ENCODE results near the gene DIRAS2.
A peak's percentile ranks its signal among the peaks of the same experiment; 100 is the strongest.
"Not testable (repeated sequence)": the region's sequence is repeated elsewhere in the genome, so short reads cannot be mapped to it uniquely, and the experiment has no call there.

The DIRAS2 gene, protein sequence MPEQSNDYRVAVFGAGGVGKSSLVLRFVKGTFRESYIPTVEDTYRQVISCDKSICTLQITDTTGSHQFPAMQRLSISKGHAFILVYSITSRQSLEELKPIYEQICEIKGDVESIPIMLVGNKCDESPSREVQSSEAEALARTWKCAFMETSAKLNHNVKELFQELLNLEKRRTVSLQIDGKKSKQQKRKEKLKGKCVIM

DNA sequence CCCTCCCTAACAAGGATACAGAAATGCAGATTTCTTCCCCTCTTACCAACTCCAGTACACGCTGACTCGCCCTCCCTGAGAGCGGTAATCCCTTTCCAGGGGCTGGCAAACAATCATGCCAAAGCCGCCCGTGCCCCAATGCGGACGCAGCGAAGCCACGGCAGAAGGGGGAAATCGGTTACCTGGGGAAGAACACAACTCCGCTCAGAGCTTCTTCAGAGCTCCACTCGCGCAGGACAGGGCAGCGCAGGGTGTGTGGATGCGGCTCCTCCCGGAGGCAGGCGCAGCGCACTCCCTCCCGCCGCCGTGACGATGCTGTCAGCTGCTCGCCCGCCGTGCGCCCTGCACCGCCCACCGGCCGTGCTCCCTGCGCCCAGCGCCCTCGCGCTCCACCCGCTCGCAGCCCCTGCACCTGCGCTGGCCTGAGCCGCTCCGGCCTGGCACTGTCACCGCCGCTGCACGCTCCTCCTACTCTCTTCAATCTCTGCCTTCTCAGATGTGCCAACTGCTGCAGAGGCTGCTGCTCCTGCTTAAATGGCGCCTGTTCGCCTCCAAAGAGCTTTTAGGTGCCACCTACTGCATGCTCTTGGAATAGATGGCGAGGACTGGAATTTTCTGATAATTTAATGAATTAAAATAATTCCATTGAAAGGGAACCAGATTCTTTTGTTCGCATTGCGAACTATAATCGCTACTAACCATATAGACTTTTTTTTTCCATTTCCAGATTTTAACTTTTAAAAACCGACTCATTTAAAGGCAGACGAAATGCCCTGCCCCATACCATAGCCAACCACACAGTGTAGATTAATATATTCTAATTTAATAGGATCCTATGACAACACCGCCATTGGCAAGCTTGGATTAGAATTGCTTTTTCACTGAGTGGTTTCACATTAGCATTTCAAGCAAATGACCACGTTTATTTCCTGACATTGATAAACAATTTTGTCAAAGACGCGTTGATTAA lies at the start of gene DIRAS2:
DIRAS2 (minus strand) TSS at position 255 of the 970 bp plus-strand sequence. CDS start 28,997 bp downstream, outside the sequence.
- DNase-seq, result peak; percentile 97

DNA sequence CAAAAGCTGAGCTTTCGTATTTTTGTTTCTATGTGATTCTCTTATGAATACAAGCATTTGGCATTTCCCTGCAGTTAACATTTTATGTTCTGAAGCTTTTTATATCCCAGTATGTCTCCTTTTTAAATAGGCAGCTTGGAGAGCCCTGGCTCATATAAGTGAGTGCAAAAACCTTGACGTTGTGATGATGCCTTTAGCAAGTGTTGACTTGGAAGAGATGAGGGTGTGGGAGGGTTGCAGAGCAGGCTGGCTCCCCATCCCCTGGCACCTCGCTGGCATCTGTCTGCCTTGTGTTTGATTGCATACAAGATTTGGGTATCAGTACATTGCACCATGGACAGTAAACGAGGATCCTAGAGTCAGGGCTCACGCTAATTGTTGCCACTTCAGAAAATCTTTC lies 42.1 kb upstream of the DIRAS2 start:
- no peak for DNase-seq

DNA sequence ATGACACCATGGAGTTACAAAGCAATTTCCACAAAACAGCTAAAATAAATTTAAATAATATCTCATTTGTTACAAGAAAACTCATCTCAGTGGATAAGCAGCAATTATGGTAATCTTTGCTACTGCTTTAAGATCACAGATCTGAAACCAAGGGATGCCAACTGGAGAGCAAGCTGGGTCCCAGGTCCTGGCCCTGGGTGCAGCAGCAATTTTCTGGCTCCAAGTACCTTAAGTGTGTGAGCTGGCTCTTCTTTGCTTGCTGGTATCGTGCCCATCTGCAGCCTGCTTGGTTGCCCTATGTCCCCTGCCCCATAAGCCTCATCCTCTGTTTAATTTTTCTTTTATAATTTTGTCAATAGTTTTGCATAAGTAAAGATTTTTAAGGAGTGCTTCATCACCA lies 41.5 kb upstream of the DIRAS2 start:
- DNase-seq, result no peak

DNA sequence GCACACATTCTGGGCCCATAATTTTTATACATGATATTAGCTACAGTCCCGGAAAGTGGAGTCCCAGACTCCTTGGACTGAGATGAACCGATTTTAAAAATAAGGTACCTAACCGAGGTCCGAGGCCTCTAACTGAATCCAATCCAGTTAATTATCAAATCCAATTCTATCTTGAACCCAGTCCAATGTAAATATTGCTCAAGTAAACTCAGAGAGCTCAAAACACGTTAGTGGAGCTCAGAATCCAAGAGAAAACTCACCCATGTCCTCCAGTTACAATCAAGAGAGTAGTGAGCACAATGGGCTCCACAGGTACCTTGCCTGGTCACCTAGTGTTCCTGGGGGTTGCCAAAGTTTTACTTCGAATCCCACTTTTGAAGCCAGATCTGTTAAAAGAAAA lies 37.9 kb upstream of the DIRAS2 start:
- DNase-seq, result no peak

DNA sequence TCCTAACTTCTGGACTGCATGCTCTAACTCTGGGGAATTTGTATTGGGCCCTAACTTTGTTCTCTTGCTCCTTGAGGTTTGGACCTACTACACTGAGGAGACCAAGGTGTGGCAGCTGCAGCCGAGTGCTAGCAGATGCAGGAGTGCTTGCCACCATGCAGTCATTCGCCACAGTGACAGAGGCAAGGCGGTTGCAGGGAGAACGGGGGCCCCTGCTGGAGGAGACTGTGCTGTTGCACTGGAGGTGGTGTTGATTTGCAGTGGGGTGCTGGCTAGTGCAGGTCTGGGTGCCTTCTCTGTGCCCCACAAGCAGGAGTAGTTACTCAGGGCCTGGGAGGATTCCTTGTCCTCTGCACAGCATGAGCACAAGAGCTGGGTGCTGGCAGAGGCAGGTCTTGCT lies 22.4 kb upstream of the DIRAS2 start:
- no peak for DNase-seq

DNA sequence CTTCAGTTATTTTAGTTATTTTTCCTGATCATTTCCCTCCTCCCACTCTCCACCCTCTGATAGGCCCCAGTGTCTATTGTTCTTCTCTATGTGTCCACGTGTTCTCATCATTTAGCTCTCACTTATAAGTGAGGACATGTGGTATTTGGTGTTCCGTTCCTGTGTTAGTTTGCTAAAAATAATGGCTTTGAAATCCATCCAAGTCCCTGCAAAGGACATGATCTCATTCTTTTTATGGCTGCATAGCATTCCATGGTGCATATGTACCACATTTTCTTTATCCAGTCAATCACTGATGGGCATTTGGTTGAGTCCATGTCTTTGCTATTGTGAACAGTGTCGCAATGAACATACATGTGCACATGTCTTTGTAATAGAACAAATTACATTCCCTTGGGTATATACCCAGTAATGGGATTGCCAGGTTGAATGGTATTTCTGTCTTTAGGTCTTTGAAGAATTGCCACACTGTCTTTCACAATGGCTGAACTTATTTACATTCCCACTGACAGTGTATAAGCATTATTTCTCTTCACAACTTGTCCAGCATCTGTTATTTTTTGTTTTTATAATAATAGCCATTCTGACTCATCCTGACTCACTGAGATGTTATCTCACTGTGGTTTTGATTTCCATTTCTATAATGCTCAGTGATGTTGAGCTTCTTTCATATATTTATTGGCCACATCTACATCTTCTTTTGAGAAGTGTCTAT lies 17.2 kb upstream of the DIRAS2 start:
- no peak for DNase-seq

DNA sequence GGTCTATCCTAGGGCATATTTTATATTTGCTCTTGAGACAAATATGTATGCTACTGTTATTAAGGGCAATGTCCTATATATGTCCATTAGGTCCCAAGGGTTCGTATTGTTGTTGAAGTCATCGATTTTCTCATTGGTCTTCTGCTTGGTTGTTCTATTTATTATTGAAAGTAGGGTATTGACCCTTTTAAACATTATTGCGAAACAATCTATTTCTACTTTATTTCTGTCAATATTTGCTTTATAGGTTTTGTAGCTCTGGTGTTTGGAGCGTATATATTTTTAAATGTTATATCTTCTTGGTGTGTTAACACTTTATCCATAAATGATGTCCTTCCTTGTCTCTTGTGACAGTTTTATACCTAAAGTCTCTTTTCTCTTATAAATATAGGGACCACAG lies 16.2 kb upstream of the DIRAS2 start:
- no peak for DNase-seq

DNA sequence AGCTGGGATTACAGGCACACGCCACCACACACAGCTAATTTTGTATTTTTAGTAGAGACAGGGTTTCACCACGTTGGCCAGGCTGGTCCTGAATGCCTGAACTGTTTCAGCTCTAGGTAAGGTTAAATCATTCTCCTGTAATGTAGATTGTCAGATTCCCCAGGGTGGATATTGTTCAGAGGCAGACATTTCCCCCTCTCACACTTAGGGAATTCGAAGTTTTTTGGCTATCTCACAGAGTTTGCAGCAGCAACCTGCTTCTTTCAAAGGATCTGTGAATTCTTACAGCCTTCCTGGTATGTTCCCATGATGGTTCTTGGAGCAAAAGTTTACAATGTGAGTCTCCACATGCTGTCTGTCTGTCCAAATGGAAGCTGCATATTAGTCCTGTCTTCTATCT lies 15.6 kb upstream of the DIRAS2 start:
- no peak for DNase-seq

DNA sequence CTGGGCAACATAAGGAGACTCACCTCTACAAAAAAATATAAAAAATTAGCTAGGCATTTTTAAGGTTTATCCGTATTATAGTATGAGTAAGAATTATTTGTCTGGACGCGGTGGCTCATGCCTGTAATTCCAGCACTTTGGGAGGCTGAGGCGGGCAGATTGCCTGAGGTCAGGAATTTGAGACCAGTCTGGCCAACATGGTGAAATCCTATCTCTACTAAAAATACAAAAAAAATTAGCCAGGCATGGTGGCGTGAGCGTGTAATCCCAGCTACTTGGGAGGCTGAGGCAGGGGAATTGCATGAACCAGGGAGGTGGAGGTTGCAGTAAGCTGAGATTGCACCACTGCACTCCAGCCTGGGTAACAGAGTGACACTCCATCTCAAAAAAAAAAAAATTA lies 14.3 kb upstream of the DIRAS2 start:
- DNase-seq, result not testable (repeated sequence)

DNA sequence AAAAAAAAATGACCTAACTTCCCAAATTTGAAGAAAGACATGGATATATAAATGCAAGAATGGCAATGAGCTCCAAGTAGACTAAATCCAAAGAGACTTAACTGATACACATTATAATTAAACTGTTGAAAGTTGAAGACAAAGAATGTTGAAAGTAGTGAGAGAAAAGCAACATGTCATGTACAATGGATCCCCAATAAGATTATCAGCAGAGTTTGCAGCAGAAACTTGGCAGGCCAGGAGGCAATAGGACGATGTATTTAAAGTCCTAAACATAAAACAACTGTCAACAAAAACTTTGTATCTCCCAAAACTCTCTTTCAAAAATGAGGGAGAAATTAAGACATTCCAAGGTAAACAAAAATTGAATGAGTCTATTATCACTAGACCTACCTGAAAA lies 8.6 kb upstream of the DIRAS2 start:
- DNase-seq, result no peak

DNA sequence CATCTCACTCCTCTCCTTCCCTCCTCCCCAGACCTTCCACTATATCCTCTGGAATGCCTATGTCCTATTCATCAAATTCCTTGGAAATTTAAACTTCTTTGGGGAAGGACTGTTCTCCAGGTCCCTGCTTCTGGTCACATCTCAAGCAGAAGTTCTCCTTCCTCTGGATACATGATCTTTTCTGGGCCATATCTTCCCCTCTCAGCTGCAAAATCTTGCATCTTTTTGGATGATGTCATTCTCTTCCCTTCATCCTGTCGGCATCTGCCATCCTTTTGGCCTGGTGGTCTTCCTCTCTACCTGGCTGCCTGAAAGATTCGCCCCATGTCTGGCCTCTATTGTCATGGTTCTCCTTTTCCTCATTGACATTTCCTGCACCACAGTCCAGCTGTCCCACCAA lies 5.2 kb upstream of the DIRAS2 start:
- DNase-seq, result no peak

DNA sequence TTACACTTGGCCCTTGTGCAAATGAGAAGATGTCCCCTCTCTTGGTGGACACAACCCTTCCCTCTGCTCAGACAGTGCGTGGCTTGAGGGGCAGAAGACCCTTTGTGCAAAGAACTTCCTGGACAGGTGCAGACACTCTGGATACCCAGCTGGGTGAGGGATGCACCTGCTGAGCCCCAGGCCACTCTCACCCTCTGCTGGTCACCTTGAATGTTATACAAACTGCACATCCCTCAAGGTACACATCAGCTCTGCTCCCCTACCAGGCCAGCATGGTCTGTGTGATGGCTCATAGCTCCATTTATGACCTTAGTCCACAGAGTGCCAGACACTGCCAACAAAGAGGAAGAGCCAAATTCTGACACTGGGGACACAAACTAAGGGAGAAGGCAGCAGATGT lies 3.1 kb upstream of the DIRAS2 start:
- DNase-seq, result no peak

DNA sequence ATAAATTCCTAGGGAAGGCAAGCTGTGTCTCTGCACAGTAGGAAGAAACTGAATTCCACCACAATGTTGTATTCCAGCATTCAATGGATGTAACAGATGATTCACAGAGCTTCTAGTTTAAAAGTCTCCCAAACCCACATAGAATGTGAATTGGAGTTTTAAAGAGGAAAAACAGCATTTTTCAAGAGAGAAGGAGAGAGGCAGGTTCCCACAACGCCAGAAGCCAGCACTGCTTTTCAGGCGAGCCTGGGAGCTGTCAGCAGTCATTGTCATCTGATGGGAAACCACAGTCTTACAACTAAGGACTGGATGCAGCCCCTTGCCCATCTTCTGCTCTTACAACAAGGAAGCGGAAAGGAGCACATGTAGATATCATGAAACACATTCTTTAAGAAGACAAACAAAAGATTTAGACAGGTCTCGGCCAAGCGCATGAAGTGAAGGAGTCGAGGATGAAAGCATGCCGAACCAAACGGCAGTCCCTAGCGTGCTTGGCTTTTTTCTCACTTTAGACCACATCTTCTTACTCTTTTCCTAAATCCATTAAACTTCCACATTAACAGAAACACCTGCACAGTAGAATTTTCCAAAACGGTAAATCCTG lies 638 bp downstream of the DIRAS2 start:
- peak; percentile 39 for DNase-seq

DNA sequence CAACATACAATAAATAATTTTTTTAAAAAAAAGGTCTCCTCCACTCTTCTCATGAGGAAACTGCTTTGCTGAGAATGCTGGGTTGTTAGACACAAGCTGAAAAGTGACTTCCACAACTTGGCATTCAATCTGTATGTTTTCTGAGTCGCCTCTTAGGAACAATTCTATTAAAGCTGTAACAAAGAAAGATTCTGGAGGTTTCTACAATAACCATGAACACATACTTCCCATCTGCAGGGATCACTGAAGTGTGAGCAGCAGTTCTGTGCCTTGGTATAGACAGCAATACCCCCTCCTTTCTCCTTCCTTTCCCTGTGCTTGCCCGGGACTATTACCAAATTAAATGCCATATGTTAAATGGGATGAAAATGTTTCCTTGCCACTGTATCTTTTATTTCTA lies 1.5 kb downstream of the DIRAS2 start:
- peak; percentile 47 for DNase-seq

DNA sequence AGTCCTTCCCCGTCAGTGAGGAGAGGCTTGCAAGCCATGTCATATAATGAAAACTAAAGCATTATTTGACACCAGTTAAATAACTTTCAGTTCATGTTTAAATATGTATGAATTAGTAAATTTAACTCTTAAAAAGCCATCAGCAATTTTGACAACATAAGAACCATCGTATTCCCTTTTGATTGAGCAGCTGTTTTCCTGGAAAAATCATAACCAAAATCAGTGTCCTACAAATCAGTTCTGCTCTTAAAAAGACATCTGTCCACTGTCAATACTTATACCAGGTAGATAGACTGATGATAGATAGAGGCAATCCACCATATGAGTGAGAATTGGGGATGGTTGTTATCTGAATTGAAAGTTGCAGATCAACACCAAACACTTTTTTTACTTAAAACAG lies 2.3 kb downstream of the DIRAS2 start:
- DNase-seq, result no peak

DNA sequence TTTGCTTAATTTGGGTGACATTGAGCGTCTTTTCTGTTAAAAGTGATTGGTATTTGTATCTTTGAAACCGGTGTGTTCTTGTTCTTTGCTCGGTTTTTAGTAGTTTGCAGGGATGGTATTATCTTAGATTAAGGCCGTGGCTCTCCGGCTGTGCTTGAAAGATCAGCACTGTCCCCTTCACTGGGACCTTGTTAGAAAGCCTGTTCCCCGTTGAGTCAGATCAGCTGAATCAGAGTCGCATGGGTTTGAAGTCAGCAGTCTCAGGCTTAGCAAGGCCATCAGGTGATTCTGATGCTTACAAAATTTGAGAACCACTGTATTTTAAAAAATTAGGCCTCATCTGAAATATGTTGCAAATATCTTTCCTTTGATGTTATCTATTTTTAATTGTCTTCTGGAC lies 5.0 kb downstream of the DIRAS2 start:
- no peak for DNase-seq

DNA sequence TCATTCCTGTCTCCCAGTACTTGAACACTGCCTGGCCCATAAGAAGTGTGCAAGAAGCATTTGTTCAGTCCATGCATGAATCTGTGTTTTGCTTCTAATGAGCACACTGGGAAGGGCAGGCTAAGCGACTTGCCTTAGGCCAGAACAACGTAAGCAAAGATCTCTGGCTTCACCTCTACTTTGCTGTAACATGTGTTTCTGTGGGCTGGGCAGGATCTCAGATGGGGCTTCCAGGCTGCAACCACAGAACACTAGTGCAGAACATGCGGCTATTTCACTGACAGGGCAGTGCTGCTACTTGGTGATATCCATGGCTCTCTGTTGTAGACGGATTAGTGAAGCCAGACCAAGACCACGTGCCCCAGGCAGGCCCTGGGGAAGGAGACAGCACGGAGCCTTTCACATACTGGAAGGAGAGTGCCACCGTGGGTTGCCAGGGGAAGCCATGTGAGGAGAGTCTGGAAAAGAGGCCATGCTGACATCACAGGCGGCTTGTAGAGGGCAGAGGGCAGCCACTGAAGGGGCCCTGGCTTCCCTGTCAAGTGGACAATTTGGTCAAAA lies 9.9 kb downstream of the DIRAS2 start:
- no peak for DNase-seq

DNA sequence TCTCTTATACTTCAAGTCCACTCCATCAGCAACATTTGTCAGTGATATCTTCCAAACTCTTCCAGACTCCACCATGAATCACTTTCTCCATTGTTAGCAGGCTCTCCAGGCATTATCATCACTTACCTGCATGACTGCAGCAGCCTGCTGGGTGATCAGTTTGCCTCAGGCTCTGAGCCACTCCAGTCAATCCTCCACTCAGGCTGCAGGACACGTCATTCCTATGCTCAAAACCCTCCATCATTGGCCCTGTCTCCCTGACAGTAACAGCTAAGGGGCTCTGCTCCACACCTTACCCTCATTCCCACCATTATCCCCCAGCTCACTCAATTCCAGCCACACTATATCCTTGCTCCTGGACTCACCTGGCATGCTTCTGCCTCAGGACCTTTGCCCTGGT lies 10.7 kb downstream of the DIRAS2 start:
- no peak for DNase-seq

DNA sequence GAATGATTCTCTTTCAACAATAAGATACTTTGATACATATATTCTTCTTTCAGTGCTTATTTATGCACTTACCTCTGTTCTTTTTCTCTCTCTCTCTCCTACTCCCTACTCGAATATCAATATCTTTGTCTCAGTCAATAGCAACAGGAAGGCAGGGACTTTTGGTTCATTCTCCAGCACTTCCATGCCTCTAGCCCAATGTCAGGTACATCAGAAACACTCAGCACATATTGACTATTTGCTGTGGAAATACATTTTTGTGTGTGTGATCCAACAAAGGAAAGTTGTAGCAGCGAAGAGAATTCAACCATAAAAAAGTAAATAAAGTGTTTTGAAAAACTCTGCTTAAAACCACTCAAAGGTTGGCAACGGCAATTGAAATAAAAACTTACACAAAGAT lies 12.6 kb downstream of the DIRAS2 start:
- no peak for DNase-seq

DNA sequence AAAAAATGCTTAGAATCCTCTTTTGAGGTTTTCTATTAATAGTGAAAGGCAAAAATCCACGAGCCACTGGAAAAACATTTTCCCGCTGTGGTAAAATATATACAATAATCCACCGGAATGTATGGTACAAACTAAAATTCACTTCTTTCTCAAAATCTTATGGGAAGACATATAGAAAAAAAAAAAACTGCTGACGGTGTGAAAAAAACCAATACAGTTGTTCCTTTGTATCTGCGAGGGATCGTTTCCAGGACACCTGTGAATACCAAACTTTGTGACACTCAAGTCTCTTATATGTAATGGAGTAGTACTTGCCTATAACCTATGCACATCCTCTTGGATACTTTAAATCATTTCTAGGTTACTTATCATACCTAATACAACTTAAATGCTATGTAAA lies 13.3 kb downstream of the DIRAS2 start:
- DNase-seq, result no peak

DNA sequence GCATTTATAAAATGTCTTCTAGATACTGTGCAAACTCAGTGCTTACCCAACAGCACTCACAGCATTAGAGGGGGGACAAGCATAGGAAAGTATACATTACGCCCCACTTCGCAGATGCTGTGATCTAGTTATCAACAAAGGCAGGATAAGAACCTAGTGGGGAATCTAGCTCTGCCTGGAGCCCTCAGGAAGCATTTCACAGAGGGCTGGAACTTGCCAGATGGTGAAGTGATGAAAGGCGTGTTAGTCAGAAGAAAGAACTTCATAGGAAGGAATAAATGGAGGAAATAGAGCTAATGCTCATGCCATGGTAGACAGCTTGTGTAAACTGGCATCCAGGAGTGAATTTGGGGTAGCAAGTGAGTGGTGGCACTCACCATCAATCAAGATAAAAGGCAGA lies 25.8 kb downstream of the DIRAS2 start:
- DNase-seq, result peak; percentile 19

DNA sequence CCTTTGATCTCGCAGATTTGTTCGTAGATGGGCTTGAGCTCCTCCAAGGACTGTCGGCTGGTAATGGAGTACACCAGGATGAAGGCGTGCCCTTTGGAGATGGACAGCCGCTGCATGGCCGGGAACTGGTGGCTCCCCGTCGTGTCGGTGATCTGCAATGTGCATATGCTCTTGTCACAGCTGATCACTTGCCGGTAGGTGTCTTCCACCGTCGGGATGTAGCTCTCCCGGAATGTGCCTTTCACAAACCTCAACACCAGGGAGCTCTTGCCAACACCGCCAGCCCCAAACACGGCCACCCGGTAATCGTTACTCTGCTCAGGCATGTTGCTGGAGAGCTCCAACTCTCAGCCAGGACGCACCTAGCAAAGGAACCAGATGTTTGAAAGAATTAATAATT lies 29.1 kb downstream of the DIRAS2 start:
- DNase-seq, result no peak

DNA sequence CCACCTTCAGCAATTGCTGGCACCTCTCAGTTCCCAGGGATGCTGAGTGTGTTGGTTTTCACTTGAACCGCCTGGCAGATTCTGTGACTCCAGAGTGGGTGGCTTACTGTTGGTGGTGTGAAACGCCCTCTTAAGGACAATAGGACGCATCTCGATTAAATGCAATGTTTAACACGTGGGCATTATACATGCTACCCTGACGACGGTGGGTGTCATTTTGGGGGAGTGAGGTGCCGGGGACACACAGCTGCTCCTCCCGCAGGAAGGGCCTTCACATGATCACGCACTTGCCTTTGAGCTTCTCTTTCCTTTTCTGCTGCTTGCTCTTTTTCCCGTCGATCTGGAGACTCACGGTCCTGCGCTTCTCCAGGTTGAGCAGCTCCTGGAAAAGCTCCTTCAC lies 29.7 kb downstream of the DIRAS2 start:
- DNase-seq, result no peak

Data from NCI-H2171 treated with DMSO at 0.1 percent for 48 hours (cell line).